HCT116 (cell line): ENCODE data around the gene RTL1. TPM values are rescaled to one million over a fixed set of nuclear protein-coding genes. Genes with fewer than 3 reads are reported as not detected.

Experiments
- ATAC-seq: fragments of 200-7000 bp; cut with Tn5 transposase; 2 replicates; pipeline ENCODE4 v1.9.1; 2020; ENCODE audit warnings: mild to moderate bottlenecking, moderate library complexity
- BruUV-seq: library from RNA; stranded (reverse); fragments of 400-500 nt; replicated peaks from 2 replicates; lab custom pipeline; 2021; lab: Mats Ljungman, UMichigan
- CTCF ChIA-PET: fragments of 300-600 bp; sonication (Branson Sonifier 250); formaldehyde crosslinking; loops from one replicate; lab custom pipeline; 2021; ENCODE audit warnings: antibody characterized with exemption; lab: Charles Lee
- POLR2A ChIA-PET: fragments of 300-600, 350-600 bp; sonication (Branson Sonifier 250); formaldehyde crosslinking; loops from one replicate; lab custom pipeline; 2021; ENCODE audit warnings: antibody characterized with exemption; lab: Charles Lee
- RAD21 ChIA-PET, 2 experiments: fragments of 300-600 bp; sonication (Branson Sonifier 250); formaldehyde crosslinking; loops; one replicate each; lab custom pipeline; 2023; ENCODE audit warnings: low total read pairs in 2 of 2; ENCODE audit not compliant: uncharacterized antibody in 2 of 2, unreplicated experiment in 2 of 2, low non-redundant PET in 1 of 2; lab: Charles Lee
- DNase-seq: peaks from one replicate; pipeline ENCODE4 v3.0.0-alpha.2; 2010; ENCODE audit warnings: low read depth, low spot score
- H2AFZ ChIP-seq: fragments of 200-600 bp; shearing (Covaris generic), sonication (generic); 2 replicates; pipeline ENCODE4 v1.6.1; 2017; ENCODE audit warnings: low read depth, mixed run types, mixed read lengths, antibody characterized with exemption, low read length; ENCODE audit not compliant: poor library complexity, severe bottlenecking
- H3K27ac ChIP-seq: 2 replicates; pipeline ENCODE4 v1.5.1; 2012; ENCODE audit warnings: low read depth, low read length
- H3K27me3 ChIP-seq: fragments of 200-600 bp; sonication (generic); 2 replicates; pipeline ENCODE4 v1.6.1; 2016; ENCODE audit warnings: mixed run types, low read length, mixed read lengths; ENCODE audit not compliant: insufficient read depth
- H3K36me3 ChIP-seq, 2 experiments: fragments of 200-500 bp in 1 of 2; fragments of 200-600 bp in 1 of 2; sonication (Bioruptor generic) in 1 of 2; sonication (generic) in 1 of 2; 2 replicates each; pipeline versions ENCODE4 v1.5.1 to v1.6.1; 2014 to 2016; ENCODE audit warnings: low read length in 2 of 2, inconsistent platforms in 1 of 2, mixed read lengths in 1 of 2, mixed run types in 1 of 2; ENCODE audit not compliant: insufficient read depth in 2 of 2, control insufficient read depth in 1 of 2
- H3K4me1 ChIP-seq, 2 experiments: fragments of 200-600 bp in 1 of 2; sonication (generic) in 1 of 2; 2 replicates each; pipeline versions ENCODE4 v1.5.1 to v1.6.1; 2012 to 2017; ENCODE audit warnings: low read length in 2 of 2, inconsistent platforms in 1 of 2, mild to moderate bottlenecking in 1 of 2, mixed read lengths in 1 of 2, mixed run types in 1 of 2, moderate library complexity in 1 of 2; ENCODE audit not compliant: insufficient read depth in 2 of 2, control insufficient read depth in 1 of 2
- H3K4me2 ChIP-seq: fragments of 200-600 bp; sonication (generic); 2 replicates; pipeline ENCODE4 v1.6.1; 2017; ENCODE audit warnings: mixed run types, low read length, mixed read lengths
- H3K4me3 ChIP-seq, 2 experiments: fragments of 200-600 bp in 1 of 2; sonication (generic) in 1 of 2; replicated peaks in 1 of 2; 2 replicates each; pipeline ENCODE4 v1.5.1; 2011 to 2016; ENCODE audit warnings: low read length in 2 of 2, control low read depth in 1 of 2, low read depth in 1 of 2, mild to moderate bottlenecking in 1 of 2, mixed read lengths in 1 of 2, mixed run types in 1 of 2
- H3K79me2 ChIP-seq: fragments of 200-600 bp; sonication (generic); 2 replicates; pipeline ENCODE4 v1.6.1; 2017; ENCODE audit warnings: mild to moderate bottlenecking, mixed run types, low read length, moderate library complexity, mixed read lengths; ENCODE audit not compliant: insufficient read depth
- H3K9ac ChIP-seq: fragments of 200-600 bp; sonication (generic); 2 replicates; pipeline ENCODE4 v1.6.1; 2016; ENCODE audit warnings: low read length, mixed read lengths
- H3K9me2 ChIP-seq: fragments of 200-600 bp; sonication (generic), shearing (Covaris generic); 2 replicates; pipeline ENCODE4 v1.6.1; 2017; ENCODE audit warnings: mixed run types, mild to moderate bottlenecking, moderate library complexity; ENCODE audit not compliant: insufficient read depth
- H3K9me3 ChIP-seq, 2 experiments: fragments of 200-500 bp in 1 of 2; fragments of 200-600 bp in 1 of 2; sonication (Bioruptor generic) in 1 of 2; sonication (generic) in 1 of 2; 2 replicates each; pipeline ENCODE4 v1.6.1; 2014 to 2017; ENCODE audit warnings: low read length in 2 of 2, mixed read lengths in 2 of 2, inconsistent platforms in 1 of 2, low read depth in 1 of 2, mild to moderate bottlenecking in 1 of 2, mixed run types in 1 of 2, moderate library complexity in 1 of 2; ENCODE audit not compliant: control insufficient read depth in 1 of 2, insufficient read depth in 1 of 2
- H4K20me1 ChIP-seq: fragments of 200-600 bp; sonication (generic), shearing (Covaris generic); 2 replicates; pipeline ENCODE4 v1.6.1; 2017; ENCODE audit warnings: mixed run types, mild to moderate bottlenecking, moderate library complexity; ENCODE audit not compliant: insufficient read depth
- EZH2 ChIP-seq: fragments of 200-600 bp; sonication (generic); IDR thresholded peaks from 2 replicates; pipeline ENCODE4 v1.6.1; 2017; ENCODE audit warnings: antibody characterized with exemption, mixed run types
- MAX ChIP-seq: IDR thresholded peaks from 2 replicates; pipeline ENCODE4 v1.6.1; 2012
- POLR2A ChIP-seq: IDR thresholded peaks from 2 replicates; pipeline ENCODE4 v1.7.0; 2011; ENCODE audit warnings: borderline replicate concordance; ENCODE audit not compliant: insufficient read depth, insufficient read length; ENCODE audit errors: extremely low read depth
- SP1 ChIP-seq: IDR thresholded peaks from 2 replicates; pipeline ENCODE4 v1.6.1; 2012; ENCODE audit warnings: low read depth
- SRF ChIP-seq: IDR thresholded peaks from 2 replicates; pipeline ENCODE4 v1.6.1; 2012; ENCODE audit warnings: low read depth
- YY1 ChIP-seq: IDR thresholded peaks from 2 replicates; pipeline ENCODE4 v1.6.1; 2011; ENCODE audit warnings: low read length, low read depth, moderate library complexity, mild to moderate bottlenecking; ENCODE audit not compliant: insufficient replicate concordance; ENCODE audit errors: extremely low read depth
- ZFX ChIP-seq: fragments of 450-650 bp; IDR thresholded peaks from 2 replicates; pipeline ENCODE4 v1.6.1; 2017
- intact Hi-C: fragments of 100-400 bp; cut with micrococcal nuclease; formaldehyde crosslinking; loops from 2 replicates; pipeline ENCODE4 v1.10.0; 2022
- total RNA-seq: library from RNA; stranded (reverse); gene quantifications from one replicate; pipeline ENCODE4 v1.2.1, GENCODE V29; 2021; ENCODE audit not compliant: unreplicated experiment
- TF ChIP-seq, protein P1 (sequence below), 3 experiments: fragments of 200-600 bp in 1 of 3; sonication (generic) in 1 of 3; IDR thresholded peaks in 2 of 3; conservative IDR thresholded peaks in 1 of 3; 2 replicates each; pipeline ENCODE4 v1.5.1; 2012 to 2017; ENCODE audit warnings: low read depth in 2 of 3, low read length in 2 of 3, antibody characterized with exemption in 1 of 3, borderline replicate concordance in 1 of 3, control low read depth in 1 of 3, mild to moderate bottlenecking in 1 of 3, mixed read lengths in 1 of 3, mixed run types in 1 of 3, moderate library complexity in 1 of 3; ENCODE audit not compliant: insufficient read depth in 1 of 3
- TF ChIP-seq, protein P2 (sequence below): IDR thresholded peaks from 2 replicates; pipeline ENCODE4 v1.6.1; 2012

RTL1 gene
- total RNA-seq, 1 experiment from 2014 or later = not detected

DNA sequence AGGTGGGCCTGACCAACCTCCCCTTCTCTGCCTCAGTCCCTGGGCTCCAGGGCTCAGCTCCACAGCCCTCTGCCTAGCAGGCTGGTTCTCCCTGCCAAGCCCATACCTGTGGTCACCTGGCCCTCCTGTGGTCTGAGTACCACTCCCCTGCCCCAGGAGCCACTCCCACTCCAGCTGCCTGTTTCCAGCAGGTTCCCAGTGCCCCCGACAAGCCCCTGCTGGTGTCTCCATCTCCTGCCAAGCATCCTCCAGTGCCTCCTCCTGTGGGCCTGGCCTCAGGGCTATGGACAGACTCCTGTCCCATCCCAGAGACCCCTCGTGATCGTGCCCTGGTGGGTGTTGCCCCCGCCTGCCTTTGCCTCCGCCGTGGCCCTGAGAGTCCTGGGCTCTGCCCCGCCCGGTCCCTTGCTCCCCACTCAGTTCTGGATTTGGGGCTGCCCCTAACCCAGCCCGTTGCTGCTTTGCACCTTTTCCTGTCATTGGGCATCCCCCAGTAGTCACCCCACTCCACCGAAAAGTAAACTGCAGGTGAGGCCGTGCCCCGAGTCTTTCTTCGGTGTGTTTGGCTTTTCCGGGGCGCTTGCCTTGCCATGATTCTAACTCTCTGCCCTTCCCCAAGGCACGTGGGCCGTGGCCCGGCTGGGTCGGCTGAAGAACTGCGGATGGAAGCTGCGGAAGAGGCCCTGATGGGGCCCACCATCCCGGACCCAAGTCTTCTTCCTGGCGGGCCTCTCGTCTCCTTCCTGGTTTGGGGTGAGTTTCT is 67.8 kb downstream of the RTL1 start:
- no peak for DNase-seq
- Histone ChIP-seq H3K4me2 (no peak overlapping the region), H3K27me3 (no peaks in the 10 kb centered on the region), H4K20me1 (no peaks in the 10 kb centered on the region), H3K9me3 (no peaks in the 10 kb centered on the region), H3K79me2 (no peaks in the 10 kb centered on the region), H3K9ac (no peak overlapping the region), H3K4me3 (no peak overlapping the region), H2AFZ (no peak overlapping the region), H3K27ac (no peak overlapping the region), H3K36me3 (no peaks in the 10 kb centered on the region), H3K4me1 (no peaks in the 10 kb centered on the region), H3K9me2 (no peaks in the 10 kb centered on the region)
- TF ChIP-seq SP1 (no peak), YY1 (no peak), MAX (no peak), SRF (no peak), POLR2A (no peak), EZH2 (no peak), ZFX (no peak)
- TF ChIP-seq, protein P1, sequence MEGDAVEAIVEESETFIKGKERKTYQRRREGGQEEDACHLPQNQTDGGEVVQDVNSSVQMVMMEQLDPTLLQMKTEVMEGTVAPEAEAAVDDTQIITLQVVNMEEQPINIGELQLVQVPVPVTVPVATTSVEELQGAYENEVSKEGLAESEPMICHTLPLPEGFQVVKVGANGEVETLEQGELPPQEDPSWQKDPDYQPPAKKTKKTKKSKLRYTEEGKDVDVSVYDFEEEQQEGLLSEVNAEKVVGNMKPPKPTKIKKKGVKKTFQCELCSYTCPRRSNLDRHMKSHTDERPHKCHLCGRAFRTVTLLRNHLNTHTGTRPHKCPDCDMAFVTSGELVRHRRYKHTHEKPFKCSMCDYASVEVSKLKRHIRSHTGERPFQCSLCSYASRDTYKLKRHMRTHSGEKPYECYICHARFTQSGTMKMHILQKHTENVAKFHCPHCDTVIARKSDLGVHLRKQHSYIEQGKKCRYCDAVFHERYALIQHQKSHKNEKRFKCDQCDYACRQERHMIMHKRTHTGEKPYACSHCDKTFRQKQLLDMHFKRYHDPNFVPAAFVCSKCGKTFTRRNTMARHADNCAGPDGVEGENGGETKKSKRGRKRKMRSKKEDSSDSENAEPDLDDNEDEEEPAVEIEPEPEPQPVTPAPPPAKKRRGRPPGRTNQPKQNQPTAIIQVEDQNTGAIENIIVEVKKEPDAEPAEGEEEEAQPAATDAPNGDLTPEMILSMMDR (IDR thresholded peaks at IDR 0.05 in 2 of 3, conservative IDR thresholded peaks at IDR 0.05 in 1 of 3; ENCODE audit: borderline replicate concordance in 1 of 3, insufficient read depth in 1 of 3, low read depth in 2 of 3, low read length in 2 of 3) = no peak
- TF ChIP-seq, protein P2, sequence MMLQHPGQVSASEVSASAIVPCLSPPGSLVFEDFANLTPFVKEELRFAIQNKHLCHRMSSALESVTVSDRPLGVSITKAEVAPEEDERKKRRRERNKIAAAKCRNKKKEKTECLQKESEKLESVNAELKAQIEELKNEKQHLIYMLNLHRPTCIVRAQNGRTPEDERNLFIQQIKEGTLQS = no peak
- RAD21 ChIA-PET = no interaction called here
- ATAC-seq = no peak
- intact Hi-C loops = no loop called here
- CTCF ChIA-PET = no interaction called here
- POLR2A ChIA-PET = no interaction called here
- BruUV-seq = no TSS peak
